HepG2 (cell line): ENCODE results near the gene NFS1. TPM values are rescaled to one million over a fixed set of nuclear protein-coding genes. Genes with fewer than 3 reads are reported as not detected.

Source experiments
- SMYD3 ChIP-seq: sonication (generic); formaldehyde crosslinking; IDR thresholded peaks from 2 replicates; pipeline ENCODE4 v1.8.1; 2023; ENCODE audit warnings: mild to moderate bottlenecking, missing genetic modification reagents
- ZNF296 ChIP-seq: sonication (generic); formaldehyde crosslinking; conservative IDR thresholded peaks from 2 replicates; pipeline ENCODE4 v1.5.0; 2020; ENCODE audit warnings: mild to moderate bottlenecking, missing genetic modification reagents
- ZNF782 ChIP-seq: sonication (generic); formaldehyde crosslinking; IDR thresholded peaks from 2 replicates; pipeline ENCODE4 v1.4.0; 2020; ENCODE audit warnings: missing genetic modification reagents, mild to moderate bottlenecking, borderline replicate concordance
- polyA plus RNA-seq, 8 experiments: library from polyadenylated mRNA; depleted of rRNA in 3 of 8; stranded (reverse) in 7 of 8; unstranded in 1 of 8; fragments of >200 nt; fragmentation: Illumina TruSeq in 4 of 8; extraction: Trizol in 4 of 8; gene quantifications; 2 replicates each; pipeline versions ENCODE4 v1.2.1 to v1.2.3, GENCODE V29; 2011 to 2016; ENCODE audit warnings: low read depth in 4 of 8, missing spikeins in 1 of 8, mixed read lengths in 1 of 8; ENCODE audit not compliant: insufficient read depth in 1 of 8
- total RNA-seq, 5 experiments: library from RNA; depleted of rRNA; stranded (reverse); fragments of >200 nt; fragmentation: Illumina TruSeq; extraction: Trizol; gene quantifications; 2 replicates each; pipeline ENCODE4 v1.2.3, GENCODE V29; 2016; ENCODE audit warnings: low read depth in 1 of 5
- TF ChIP-seq, protein P1 (sequence below): sonication (generic); formaldehyde crosslinking; IDR thresholded peaks from 2 replicates; pipeline ENCODE4 v1.5.1; 2020; ENCODE audit warnings: mild to moderate bottlenecking, missing genetic modification reagents, moderate library complexity
- TF ChIP-seq, protein P2 (sequence below): sonication (generic); formaldehyde crosslinking; IDR thresholded peaks from 2 replicates; pipeline ENCODE4 v1.5.0; 2020; ENCODE audit warnings: missing genetic modification reagents, mild to moderate bottlenecking, borderline replicate concordance

The NFS1 gene
- total and polyA plus RNA-seq, 2 of the 13 experiments (the other 11 are each of a cell fraction or from before 2014, with no cell fraction given), result 65.9 to 88.1 TPM

DNA sequence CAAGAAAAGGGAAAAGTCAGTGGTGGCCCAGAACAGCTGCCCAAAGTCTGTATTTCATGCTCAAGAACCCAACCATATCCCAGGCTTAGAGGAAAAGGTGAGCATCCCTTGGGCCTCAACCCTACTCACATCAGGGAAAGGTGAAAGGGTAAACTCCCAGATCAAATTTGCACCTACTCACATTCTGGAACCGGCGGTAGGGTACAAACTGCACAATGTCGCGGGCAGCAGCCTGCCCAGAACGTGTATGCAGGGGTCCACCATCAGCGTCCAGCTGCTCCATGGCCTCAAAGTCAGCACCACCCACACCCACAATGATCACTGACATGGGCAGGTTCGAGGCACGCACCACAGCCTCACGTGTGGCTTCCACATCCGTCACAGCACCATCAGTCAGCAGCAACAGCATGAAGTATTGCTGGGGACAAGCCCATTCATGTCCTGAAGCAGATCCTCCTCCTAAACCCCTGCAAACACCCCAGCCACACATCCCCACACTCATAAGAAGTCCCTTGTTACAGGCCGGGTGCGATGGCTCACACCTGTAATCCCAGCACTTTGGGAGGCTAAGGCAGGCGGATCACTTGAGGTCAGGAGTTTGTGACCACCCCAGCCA is 72.7 kb downstream of the NFS1 start (continued):
- no peak for TF ChIP-seq ZNF782 (CRISPR knock-in tag)
- TF ChIP-seq, protein P1, sequence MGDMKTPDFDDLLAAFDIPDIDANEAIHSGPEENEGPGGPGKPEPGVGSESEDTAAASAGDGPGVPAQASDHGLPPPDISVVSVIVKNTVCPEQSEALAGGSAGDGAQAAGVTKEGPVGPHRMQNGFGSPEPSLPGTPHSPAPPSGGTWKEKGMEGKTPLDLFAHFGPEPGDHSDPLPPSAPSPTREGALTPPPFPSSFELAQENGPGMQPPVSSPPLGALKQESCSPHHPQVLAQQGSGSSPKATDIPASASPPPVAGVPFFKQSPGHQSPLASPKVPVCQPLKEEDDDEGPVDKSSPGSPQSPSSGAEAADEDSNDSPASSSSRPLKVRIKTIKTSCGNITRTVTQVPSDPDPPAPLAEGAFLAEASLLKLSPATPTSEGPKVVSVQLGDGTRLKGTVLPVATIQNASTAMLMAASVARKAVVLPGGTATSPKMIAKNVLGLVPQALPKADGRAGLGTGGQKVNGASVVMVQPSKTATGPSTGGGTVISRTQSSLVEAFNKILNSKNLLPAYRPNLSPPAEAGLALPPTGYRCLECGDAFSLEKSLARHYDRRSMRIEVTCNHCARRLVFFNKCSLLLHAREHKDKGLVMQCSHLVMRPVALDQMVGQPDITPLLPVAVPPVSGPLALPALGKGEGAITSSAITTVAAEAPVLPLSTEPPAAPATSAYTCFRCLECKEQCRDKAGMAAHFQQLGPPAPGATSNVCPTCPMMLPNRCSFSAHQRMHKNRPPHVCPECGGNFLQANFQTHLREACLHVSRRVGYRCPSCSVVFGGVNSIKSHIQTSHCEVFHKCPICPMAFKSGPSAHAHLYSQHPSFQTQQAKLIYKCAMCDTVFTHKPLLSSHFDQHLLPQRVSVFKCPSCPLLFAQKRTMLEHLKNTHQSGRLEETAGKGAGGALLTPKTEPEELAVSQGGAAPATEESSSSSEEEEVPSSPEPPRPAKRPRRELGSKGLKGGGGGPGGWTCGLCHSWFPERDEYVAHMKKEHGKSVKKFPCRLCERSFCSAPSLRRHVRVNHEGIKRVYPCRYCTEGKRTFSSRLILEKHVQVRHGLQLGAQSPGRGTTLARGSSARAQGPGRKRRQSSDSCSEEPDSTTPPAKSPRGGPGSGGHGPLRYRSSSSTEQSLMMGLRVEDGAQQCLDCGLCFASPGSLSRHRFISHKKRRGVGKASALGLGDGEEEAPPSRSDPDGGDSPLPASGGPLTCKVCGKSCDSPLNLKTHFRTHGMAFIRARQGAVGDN (CRISPR knock-in tag), result peak; percentile 35
- TF ChIP-seq ZNF296 (CRISPR knock-in tag), result 0 out of 2 replicates have a peak, but pooled peaks have one; percentile 17
- TF ChIP-seq SMYD3 (CRISPR knock-in tag), result no peak
- TF ChIP-seq, protein P2, sequence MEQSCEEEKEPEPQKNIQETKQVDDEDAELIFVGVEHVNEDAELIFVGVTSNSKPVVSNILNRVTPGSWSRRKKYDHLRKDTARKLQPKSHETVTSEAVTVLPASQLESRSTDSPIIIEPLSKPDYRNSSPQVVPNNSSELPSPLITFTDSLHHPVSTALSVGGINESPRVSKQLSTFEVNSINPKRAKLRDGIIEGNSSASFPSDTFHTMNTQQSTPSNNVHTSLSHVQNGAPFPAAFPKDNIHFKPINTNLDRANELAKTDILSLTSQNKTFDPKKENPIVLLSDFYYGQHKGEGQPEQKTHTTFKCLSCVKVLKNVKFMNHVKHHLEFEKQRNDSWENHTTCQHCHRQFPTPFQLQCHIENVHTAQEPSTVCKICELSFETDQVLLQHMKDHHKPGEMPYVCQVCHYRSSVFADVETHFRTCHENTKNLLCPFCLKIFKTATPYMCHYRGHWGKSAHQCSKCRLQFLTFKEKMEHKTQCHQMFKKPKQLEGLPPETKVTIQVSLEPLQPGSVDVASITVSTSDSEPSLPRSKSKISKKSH (CRISPR knock-in tag), result peak; percentile 45; the same call in 1 of the 2 replicates
- TF ChIP-seq, all 625 proteins: peak for 18
